Loucy (cell line): Measurements from ENCODE around the gene RMI1.

Source experiments
- H2AFZ ChIP-seq: fragments of 200-600 bp; sonication (generic); 2 replicates; pipeline ENCODE4 v1.6.0; 2016; ENCODE audit warnings: antibody characterized with exemption, mild to moderate bottlenecking, low read length, moderate library complexity
- H3F3A ChIP-seq: fragments of 200-600 bp; 2 replicates; pipeline ENCODE4 v1.6.0; 2016; ENCODE audit warnings: antibody characterized with exemption, low read depth, mild to moderate bottlenecking
- H3K27me3 ChIP-seq: fragments of 200-600 bp; sonication (generic); 2 replicates; pipeline ENCODE4 v1.6.1; 2014; ENCODE audit warnings: low read length, mild to moderate bottlenecking; ENCODE audit not compliant: insufficient read depth, poor library complexity, severe bottlenecking
- H3K36me3 ChIP-seq: fragments of 200-600 bp; sonication (generic); 2 replicates; pipeline ENCODE4 v1.6.1; 2016; ENCODE audit warnings: low read length; ENCODE audit not compliant: insufficient read depth
- H3K4me1 ChIP-seq: fragments of 200-600 bp; sonication (generic); 2 replicates; pipeline ENCODE4 v1.5.1; 2014; ENCODE audit warnings: low read length, mild to moderate bottlenecking; ENCODE audit not compliant: insufficient read depth, poor library complexity, severe bottlenecking
- H3K4me2 ChIP-seq: fragments of 200-600 bp; sonication (generic); 2 replicates; pipeline ENCODE4 v1.6.0; 2014; ENCODE audit warnings: antibody characterized with exemption, low read length, low read depth, mild to moderate bottlenecking; ENCODE audit not compliant: poor library complexity, severe bottlenecking
- H3K4me3 ChIP-seq: fragments of 200-600 bp; sonication (generic); 2 replicates; pipeline ENCODE4 v1.5.1; 2014; ENCODE audit warnings: low read length, mild to moderate bottlenecking, mixed read lengths; ENCODE audit not compliant: poor library complexity, severe bottlenecking
- H3K79me2 ChIP-seq: fragments of 200-600 bp; sonication (generic); 2 replicates; pipeline ENCODE4 v1.6.1; 2014; ENCODE audit warnings: low read length; ENCODE audit not compliant: insufficient read depth
- H3K9ac ChIP-seq: fragments of 200-600 bp; sonication (generic); 2 replicates; pipeline ENCODE4 v1.6.0; 2014; ENCODE audit warnings: mild to moderate bottlenecking, low read depth, low read length, moderate library complexity; ENCODE audit not compliant: poor library complexity, severe bottlenecking
- H3K9me2 ChIP-seq: fragments of 200-600 bp; sonication (generic); replicated peaks from 2 replicates; pipeline ENCODE4 v1.6.1; 2016; ENCODE audit warnings: low read depth, low read length, mixed read lengths
- H3K9me3 ChIP-seq: fragments of 200-600 bp; sonication (generic); 2 replicates; pipeline ENCODE4 v1.6.1; 2014; ENCODE audit warnings: mild to moderate bottlenecking, antibody characterized with exemption, low read length, low read depth; ENCODE audit not compliant: insufficient read depth
- H4K20me1 ChIP-seq: fragments of 200-600 bp; sonication (generic); 2 replicates; pipeline ENCODE4 v1.6.0; 2014; ENCODE audit warnings: antibody characterized with exemption, low read length, mild to moderate bottlenecking; ENCODE audit not compliant: insufficient read depth, poor library complexity, severe bottlenecking
- EZH2phosphoT487 ChIP-seq: fragments of 200-600 bp; IDR thresholded peaks from 2 replicates; pipeline ENCODE4 v1.6.1; 2018; ENCODE audit warnings: antibody characterized with exemption, mild to moderate bottlenecking, moderate library complexity, borderline replicate concordance
- TF ChIP-seq, protein P1 (sequence below): fragments of 200-600 bp; sonication (generic); conservative IDR thresholded peaks from 2 replicates; pipeline ENCODE4 v1.5.1; 2014; ENCODE audit warnings: mild to moderate bottlenecking, antibody characterized with exemption, low read length

The RMI1 gene

DNA sequence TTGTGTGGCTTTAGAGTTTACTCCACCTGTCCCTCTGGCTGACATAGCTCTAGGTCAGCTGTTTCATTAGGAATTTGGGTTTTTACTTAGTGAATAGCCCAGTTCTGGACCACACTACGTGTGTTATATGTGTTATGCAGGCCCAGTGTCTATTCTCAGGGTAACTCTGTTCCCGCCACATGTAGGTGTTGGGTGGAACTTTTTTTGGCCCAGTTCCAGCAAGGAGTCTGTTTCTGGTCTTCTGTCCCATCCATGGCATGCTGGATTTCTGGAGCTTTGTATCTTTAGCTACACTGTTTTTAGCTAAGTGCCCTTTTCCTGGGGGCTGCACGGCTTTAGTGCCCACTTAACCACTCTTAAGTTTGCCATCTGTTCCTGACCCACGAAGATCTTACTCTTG lies 15.5 kb downstream of the RMI1 start:
- Histone ChIP-seq H3K4me2 (no peak overlapping the region), H4K20me1 (no peaks in the 10 kb centered on the region), H3K9me2 (no peaks in the 10 kb centered on the region), H3K79me2 (peaks cover 37% of the 10 kb centered on the region), H3F3A (no peaks in the 10 kb centered on the region), H3K4me1 (no peaks in the 10 kb centered on the region), H3K4me3 (no peak overlapping the region), H3K27me3 (no peaks in the 10 kb centered on the region), H3K9ac (no peak overlapping the region), H2AFZ (no peak overlapping the region), H3K36me3 (peaks cover 13% of the 10 kb centered on the region; the same call in 1 of the 2 replicates), H3K9me3 (no peaks in the 10 kb centered on the region)
- no peak for TF ChIP-seq EZH2phosphoT487
- TF ChIP-seq, protein P1, sequence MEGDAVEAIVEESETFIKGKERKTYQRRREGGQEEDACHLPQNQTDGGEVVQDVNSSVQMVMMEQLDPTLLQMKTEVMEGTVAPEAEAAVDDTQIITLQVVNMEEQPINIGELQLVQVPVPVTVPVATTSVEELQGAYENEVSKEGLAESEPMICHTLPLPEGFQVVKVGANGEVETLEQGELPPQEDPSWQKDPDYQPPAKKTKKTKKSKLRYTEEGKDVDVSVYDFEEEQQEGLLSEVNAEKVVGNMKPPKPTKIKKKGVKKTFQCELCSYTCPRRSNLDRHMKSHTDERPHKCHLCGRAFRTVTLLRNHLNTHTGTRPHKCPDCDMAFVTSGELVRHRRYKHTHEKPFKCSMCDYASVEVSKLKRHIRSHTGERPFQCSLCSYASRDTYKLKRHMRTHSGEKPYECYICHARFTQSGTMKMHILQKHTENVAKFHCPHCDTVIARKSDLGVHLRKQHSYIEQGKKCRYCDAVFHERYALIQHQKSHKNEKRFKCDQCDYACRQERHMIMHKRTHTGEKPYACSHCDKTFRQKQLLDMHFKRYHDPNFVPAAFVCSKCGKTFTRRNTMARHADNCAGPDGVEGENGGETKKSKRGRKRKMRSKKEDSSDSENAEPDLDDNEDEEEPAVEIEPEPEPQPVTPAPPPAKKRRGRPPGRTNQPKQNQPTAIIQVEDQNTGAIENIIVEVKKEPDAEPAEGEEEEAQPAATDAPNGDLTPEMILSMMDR = no peak

DNA sequence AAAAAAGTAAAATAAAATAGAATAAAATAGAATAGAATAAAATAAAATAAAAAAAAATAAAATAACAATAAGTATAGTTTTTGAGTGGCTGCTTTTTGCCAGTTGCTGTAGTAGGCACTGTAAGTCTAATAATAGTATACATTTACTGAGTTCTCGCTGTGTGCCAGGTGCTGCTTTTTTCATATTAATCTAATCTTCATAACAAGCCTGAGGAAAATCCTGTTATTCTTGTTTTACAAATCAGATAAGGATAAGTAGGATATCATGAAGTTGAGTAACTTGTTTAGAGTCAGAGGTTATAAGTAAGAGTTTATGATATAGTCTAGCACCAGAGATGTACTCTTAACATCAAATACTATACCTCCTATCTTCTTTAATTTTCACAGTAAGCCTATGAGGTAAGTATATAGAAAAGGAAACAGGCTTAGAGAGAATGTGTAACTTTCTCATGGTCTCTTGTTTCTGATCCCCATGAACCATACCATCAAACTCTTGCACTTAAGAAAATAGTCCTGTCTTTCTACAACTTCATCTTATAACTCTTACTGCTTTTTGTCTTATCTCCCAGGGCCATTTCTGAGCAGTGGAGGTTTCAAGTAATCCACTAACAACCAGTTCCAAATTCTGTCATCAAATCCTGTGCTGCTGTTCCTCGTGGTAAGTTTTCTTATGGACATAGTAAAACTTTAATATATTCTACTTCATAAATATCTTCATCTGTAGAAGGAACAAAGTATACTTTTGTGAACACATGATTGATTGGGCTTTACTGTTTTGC lies 18.7 kb downstream of the RMI1 start:
- H3F3A ChIP-seq = no peaks in the 10 kb centered on the region
- no peak overlapping the region for H2AFZ ChIP-seq
- H3K9me2 ChIP-seq = no peaks in the 10 kb centered on the region
- no peak overlapping the region for H3K4me3 ChIP-seq
- no peak overlapping the region for H3K4me2 ChIP-seq
- H3K4me1 ChIP-seq = peaks cover 6% of the 10 kb centered on the region
- no peaks in the 10 kb centered on the region for H4K20me1 ChIP-seq
- H3K79me2 ChIP-seq = peaks cover 16% of the 10 kb centered on the region
- TF ChIP-seq, protein P1 = no peak
- no peak for TF ChIP-seq EZH2phosphoT487
- peaks cover 20% of the 10 kb centered on the region; the same call in 1 of the 2 replicates for H3K36me3 ChIP-seq
- H3K27me3 ChIP-seq = no peaks in the 10 kb centered on the region
- H3K9me3 ChIP-seq = no peaks in the 10 kb centered on the region
- H3K9ac ChIP-seq = no peak overlapping the region

DNA sequence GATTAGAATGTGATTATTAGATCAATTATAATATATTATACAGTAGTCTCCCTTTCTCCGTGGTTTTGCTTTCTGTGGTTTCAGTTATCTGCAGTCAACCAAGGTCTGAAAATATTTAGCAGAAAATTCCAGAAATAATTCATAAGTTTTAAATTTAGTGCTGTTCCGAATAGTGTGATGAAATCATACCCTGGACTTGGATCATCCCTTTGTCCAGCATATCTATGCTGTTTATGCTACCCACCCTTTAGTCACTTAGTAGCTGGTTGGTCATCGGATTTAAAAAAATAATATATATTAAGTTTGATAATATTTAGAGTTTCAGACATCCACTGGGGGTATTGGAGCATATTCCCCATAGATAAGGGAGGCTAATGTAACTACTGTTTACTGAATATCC lies 19.6 kb downstream of the RMI1 start:
- no peaks in the 10 kb centered on the region for H3K27me3 ChIP-seq
- no peak for TF ChIP-seq EZH2phosphoT487
- TF ChIP-seq, protein P1 = no peak
- H2AFZ ChIP-seq = no peak overlapping the region
- no peaks in the 10 kb centered on the region for H3F3A ChIP-seq
- peaks cover 6% of the 10 kb centered on the region for H3K4me1 ChIP-seq
- no peak overlapping the region for H3K4me3 ChIP-seq
- H3K9me2 ChIP-seq = no peaks in the 10 kb centered on the region
- H4K20me1 ChIP-seq = no peaks in the 10 kb centered on the region
- no peak overlapping the region for H3K9ac ChIP-seq
- peaks cover 20% of the 10 kb centered on the region; the same call in 1 of the 2 replicates for H3K36me3 ChIP-seq
- peaks cover 11% of the 10 kb centered on the region for H3K79me2 ChIP-seq
- H3K9me3 ChIP-seq = no peaks in the 10 kb centered on the region
- no peak overlapping the region for H3K4me2 ChIP-seq
